ENCODE measurements around the gene ZNF785. TPM values are rescaled to one million over a fixed set of nuclear protein-coding genes. Genes with fewer than 3 reads are reported as not detected.

Gene ZNF785
- total and polyA plus RNA-seq, 2 of the 13 experiments (the other 11 are each of a cell fraction or from before 2014, with no cell fraction given), result 0.01 TPM; not detected in 1

DNA sequence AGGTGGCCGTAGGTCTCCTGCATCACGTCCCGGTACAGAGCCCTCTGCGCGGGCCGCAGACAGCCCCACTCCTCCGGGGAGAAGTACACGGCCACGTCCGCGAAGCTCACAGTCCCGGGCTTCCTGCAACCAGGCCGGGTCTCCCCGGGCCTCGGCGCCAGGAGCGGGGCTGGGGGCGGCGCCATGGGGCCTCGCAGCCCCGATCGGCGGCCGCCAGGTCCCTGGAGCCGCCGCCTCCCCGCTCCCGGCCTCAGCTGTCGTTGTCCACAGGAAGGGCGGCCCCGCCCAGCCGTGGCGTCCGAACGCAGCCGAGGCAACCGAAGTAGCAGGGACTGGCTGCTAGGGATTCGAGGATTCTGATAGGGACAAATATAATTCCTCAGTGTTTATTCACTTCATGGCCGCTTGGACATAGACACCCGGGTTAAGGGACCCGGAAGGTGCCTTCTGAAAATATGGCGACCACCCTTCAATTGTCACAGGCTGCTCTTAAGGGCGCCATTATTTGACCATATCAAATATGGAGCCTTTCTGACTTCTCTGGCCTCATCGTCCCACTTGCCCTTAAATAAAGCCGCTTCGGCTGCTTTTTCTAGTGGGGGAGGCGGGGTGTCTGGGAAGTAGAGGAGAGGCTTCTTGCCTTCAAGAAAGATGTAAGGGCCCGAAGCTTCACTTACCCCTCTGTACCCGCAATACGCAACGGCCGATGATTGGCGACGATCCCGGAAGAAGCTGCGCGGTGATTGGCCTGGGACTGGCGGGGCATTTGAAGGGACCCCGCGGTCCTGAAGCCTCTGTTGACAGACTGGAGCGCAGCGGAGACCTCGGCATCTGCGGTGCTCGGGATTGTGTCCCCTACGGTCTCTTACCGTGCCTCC lies 13.8 kb downstream of the ZNF785 start, which contains the start of gene ZNF688 (continued):
- TF ChIP-seq ARID5B (CRISPR knock-in tag; IDR thresholded peaks at IDR 0.05), result no peak
- peak; percentile 68; the same call in 1 of the 2 replicates for TF ChIP-seq RFXANK (CRISPR knock-in tag; IDR thresholded peaks at IDR 0.05)
- TF ChIP-seq, protein P1, sequence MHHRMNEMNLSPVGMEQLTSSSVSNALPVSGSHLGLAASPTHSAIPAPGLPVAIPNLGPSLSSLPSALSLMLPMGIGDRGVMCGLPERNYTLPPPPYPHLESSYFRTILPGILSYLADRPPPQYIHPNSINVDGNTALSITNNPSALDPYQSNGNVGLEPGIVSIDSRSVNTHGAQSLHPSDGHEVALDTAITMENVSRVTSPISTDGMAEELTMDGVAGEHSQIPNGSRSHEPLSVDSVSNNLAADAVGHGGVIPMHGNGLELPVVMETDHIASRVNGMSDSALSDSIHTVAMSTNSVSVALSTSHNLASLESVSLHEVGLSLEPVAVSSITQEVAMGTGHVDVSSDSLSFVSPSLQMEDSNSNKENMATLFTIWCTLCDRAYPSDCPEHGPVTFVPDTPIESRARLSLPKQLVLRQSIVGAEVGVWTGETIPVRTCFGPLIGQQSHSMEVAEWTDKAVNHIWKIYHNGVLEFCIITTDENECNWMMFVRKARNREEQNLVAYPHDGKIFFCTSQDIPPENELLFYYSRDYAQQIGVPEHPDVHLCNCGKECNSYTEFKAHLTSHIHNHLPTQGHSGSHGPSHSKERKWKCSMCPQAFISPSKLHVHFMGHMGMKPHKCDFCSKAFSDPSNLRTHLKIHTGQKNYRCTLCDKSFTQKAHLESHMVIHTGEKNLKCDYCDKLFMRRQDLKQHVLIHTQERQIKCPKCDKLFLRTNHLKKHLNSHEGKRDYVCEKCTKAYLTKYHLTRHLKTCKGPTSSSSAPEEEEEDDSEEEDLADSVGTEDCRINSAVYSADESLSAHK (CRISPR knock-in tag; IDR thresholded peaks at IDR 0.05; ENCODE audit: borderline replicate concordance), result no peak
- peak; percentile 10; the same call in 1 of the 2 replicates for TF ChIP-seq SALL2 (CRISPR knock-in tag; IDR thresholded peaks at IDR 0.05)
- TF ChIP-seq GFI1 (CRISPR knock-in tag; IDR thresholded peaks at IDR 0.05; ENCODE audit: borderline replicate concordance), result 0 out of 2 replicates have a peak, but pooled peaks have one; percentile 41
- TF ChIP-seq, protein P2, sequence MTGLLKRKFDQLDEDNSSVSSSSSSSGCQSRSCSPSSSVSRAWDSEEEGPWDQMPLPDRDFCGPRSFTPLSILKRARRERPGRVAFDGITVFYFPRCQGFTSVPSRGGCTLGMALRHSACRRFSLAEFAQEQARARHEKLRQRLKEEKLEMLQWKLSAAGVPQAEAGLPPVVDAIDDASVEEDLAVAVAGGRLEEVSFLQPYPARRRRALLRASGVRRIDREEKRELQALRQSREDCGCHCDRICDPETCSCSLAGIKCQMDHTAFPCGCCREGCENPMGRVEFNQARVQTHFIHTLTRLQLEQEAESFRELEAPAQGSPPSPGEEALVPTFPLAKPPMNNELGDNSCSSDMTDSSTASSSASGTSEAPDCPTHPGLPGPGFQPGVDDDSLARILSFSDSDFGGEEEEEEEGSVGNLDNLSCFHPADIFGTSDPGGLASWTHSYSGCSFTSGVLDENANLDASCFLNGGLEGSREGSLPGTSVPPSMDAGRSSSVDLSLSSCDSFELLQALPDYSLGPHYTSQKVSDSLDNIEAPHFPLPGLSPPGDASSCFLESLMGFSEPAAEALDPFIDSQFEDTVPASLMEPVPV (CRISPR knock-in tag; IDR thresholded peaks at IDR 0.05), result peak; percentile 85; the same call in 1 of the 2 replicates
- no peak; the same call in 1 of the 2 replicates for TF ChIP-seq ZNF761 (CRISPR knock-in tag; conservative IDR thresholded peaks at IDR 0.05)
- TF ChIP-seq SUZ12 (IDR thresholded peaks at IDR 0.05; ENCODE audit: low read depth, low read length), result no peak
- no peak for TF ChIP-seq SSRP1 (CRISPR knock-in tag; IDR thresholded peaks at IDR 0.05)
- no peak for TF ChIP-seq NONO (IDR thresholded peaks at IDR 0.05)
- peak; percentile 15 for TF ChIP-seq NONO (CRISPR knock-in tag; conservative IDR thresholded peaks at IDR 0.05)
- TF ChIP-seq ATAD3A (CRISPR knock-in tag; IDR thresholded peaks at IDR 0.05), result no peak
- no peak for TF ChIP-seq TCF7L2 (IDR thresholded peaks at IDR 0.05; ENCODE audit: low read depth, low read length)
- TF ChIP-seq THYN1 (CRISPR knock-in tag; IDR thresholded peaks at IDR 0.05; ENCODE audit: borderline replicate concordance, low read depth), result 0 out of 2 replicates have a peak, but pooled peaks have one; percentile 48
- TF ChIP-seq ZNF724P (CRISPR knock-in tag; IDR thresholded peaks at IDR 0.05; ENCODE audit: borderline replicate concordance), result peak; percentile 45; the same call in 1 of the 2 replicates
- TF ChIP-seq ZNF501 (CRISPR knock-in tag; IDR thresholded peaks at IDR 0.05), result peak; percentile 70
- TF ChIP-seq HNRNPH1 (optimal IDR thresholded peaks at IDR 0.05; ENCODE audit: low read depth, low read length), result no peak
- peak; percentile 53 for TF ChIP-seq HOXD1 (CRISPR knock-in tag; IDR thresholded peaks at IDR 0.05)
- TF ChIP-seq RARA (CRISPR knock-in tag; IDR thresholded peaks at IDR 0.05), result no peak
- peak; percentile 90 for TF ChIP-seq ASH2L (IDR thresholded peaks at IDR 0.05; ENCODE audit: insufficient read length, low read depth, low read length)
- no peak for TF ChIP-seq ZNF577 (CRISPR knock-in tag; IDR thresholded peaks at IDR 0.05; ENCODE audit: borderline replicate concordance, low read depth)
- TF ChIP-seq ZNF644 (CRISPR knock-in tag; IDR thresholded peaks at IDR 0.05; ENCODE audit: low read depth), result no peak; the same call in 1 of the 2 replicates
- no peak for TF ChIP-seq ZNF326 (CRISPR knock-in tag; IDR thresholded peaks at IDR 0.05; ENCODE audit: borderline replicate concordance)
